Fibroblast of pulmonary artery (primary cell): ENCODE measurements around the gene PSMD6.

Experiments used
- DNase-seq: peaks from one replicate; pipeline ENCODE4 v3.0.0-alpha.2; 2010; ENCODE audit warnings: low read depth
- H3K4me3 ChIP-seq: replicated peaks from 2 replicates; pipeline ENCODE4 v1.5.1; 2011; ENCODE audit warnings: low read depth, mild to moderate bottlenecking, control low read depth, low read length, moderate library complexity
- TF ChIP-seq, protein P1 (sequence below): IDR thresholded peaks from 2 replicates; pipeline ENCODE4 v1.5.1; 2011; ENCODE audit warnings: mild to moderate bottlenecking, control low read depth, low read length, inconsistent platforms; ENCODE audit errors: missing control alignments

PSMD6 gene

DNA sequence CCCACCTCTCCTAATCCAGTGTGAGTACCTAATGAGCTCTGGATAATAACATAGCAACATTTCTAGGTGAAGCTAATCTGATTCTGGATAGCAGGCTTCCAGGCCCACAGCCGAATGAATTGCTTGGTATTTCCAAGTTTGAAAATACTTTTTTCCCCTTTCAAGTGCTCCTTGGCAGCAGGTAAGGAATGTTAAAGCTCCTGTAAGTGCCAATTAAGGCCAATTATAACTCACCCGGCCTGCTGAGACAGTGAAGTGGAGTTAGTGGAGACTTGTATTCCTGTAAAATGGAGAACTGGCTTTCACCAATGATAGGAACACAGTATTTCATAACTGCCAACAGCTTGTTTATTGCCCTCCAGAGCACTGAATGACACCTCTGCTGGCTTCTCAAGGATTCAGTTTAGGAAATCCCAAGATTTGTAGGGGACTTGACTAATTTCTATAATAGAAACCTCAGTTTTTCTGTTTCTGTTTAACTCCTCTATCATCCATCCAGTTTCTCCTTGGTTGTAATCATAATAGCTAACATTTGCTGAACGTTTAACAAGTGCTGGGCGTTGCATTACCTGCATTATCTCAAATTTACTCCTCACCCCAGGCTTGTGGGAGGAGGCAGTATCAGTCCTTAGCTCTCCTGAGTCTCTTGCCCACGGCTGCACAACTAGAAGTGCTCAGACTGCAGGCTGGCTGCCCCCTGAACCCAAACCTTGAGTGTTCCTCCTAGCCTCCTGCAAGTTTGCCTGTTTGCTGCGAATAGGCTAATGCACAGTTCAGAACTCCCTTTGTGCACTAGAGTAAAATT lies 58.4 kb downstream of the PSMD6 start:
- no peak overlapping the region for H3K4me3 ChIP-seq
- TF ChIP-seq, protein P1, sequence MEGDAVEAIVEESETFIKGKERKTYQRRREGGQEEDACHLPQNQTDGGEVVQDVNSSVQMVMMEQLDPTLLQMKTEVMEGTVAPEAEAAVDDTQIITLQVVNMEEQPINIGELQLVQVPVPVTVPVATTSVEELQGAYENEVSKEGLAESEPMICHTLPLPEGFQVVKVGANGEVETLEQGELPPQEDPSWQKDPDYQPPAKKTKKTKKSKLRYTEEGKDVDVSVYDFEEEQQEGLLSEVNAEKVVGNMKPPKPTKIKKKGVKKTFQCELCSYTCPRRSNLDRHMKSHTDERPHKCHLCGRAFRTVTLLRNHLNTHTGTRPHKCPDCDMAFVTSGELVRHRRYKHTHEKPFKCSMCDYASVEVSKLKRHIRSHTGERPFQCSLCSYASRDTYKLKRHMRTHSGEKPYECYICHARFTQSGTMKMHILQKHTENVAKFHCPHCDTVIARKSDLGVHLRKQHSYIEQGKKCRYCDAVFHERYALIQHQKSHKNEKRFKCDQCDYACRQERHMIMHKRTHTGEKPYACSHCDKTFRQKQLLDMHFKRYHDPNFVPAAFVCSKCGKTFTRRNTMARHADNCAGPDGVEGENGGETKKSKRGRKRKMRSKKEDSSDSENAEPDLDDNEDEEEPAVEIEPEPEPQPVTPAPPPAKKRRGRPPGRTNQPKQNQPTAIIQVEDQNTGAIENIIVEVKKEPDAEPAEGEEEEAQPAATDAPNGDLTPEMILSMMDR = no peak
- DNase-seq = no peak

GRCh38 chr3:63963496-63963895 lies 59.8 kb downstream of the PSMD6 start:
- no peak overlapping the region for H3K4me3 ChIP-seq
- TF ChIP-seq, protein P1 = no peak
- DNase-seq = no peak

- H3K4me3 ChIP-seq = no peak overlapping the region
- DNase-seq = peak; percentile 58
- TF ChIP-seq, protein P1 = peak; percentile 76
Measured at GRCh38 chr3:63961891-63962290, 61.4 kb downstream of the PSMD6 start.
